Measurements from ENCODE around the gene LBR. TPM values are rescaled to one million over a fixed set of nuclear protein-coding genes. Genes with fewer than 3 reads are reported as not detected.

LBR gene
- total and polyA plus RNA-seq, 2 of the 4 experiments (the other 2 are of a cell fraction) = 21.3 to 24.9 TPM

GRCh38 chr1:225435076-225435475, 7.2 kb upstream of the LBR start:
- BruUV-seq (replicated peaks) = no TSS peak
- CTCF ChIA-PET = no interaction called here
- no peak overlapping the region for H3K14ac ChIP-seq (replicated peaks; ENCODE audit: low read depth, low read length)
- no peaks in the 10 kb centered on the region for H4K20me1 ChIP-seq (ENCODE audit: insufficient read depth, low read length)
- no peak overlapping the region for H2BK20ac ChIP-seq (ENCODE audit: low read depth, low read length)
- no peak overlapping the region for H3K56ac ChIP-seq (ENCODE audit: extremely low read depth, insufficient read depth, low read length)
- no peak overlapping the region for H2BK15ac ChIP-seq (ENCODE audit: low read depth, low read length)
- no peak overlapping the region for H3K18ac ChIP-seq (ENCODE audit: low read depth, low read length)
- H4K5ac ChIP-seq (ENCODE audit: low read depth, low read length) = no peak overlapping the region
- in situ Hi-C loops (cut with MboI; ENCODE audit: low sequenced_read_pairs) = no loop called here
- POLR2A ChIA-PET (ENCODE audit: unreplicated experiment) = no interaction called here
- no peak overlapping the region for H4K8ac ChIP-seq (ENCODE audit: low read depth in 2 of 2, low read length in 2 of 2)
- no peak overlapping the region for H3K4ac ChIP-seq (ENCODE audit: low read depth, low read length)
- H2AK5ac ChIP-seq (ENCODE audit: low read depth, low read length) = no peak overlapping the region
- ATAC-seq (ENCODE audit: low read depth) (no peak), DNase-seq (no peak)
- no peak overlapping the region for H2AFZ ChIP-seq (replicated peaks; ENCODE audit: low read length, poor library complexity)
- H3K79me1 ChIP-seq (ENCODE audit: low read depth in 1 of 2, low read length in 2 of 2) = no peaks in the 10 kb centered on the region
- H3K9me1 ChIP-seq (ENCODE audit: insufficient read depth, low read length) = no peaks in the 10 kb centered on the region
- H3K23ac ChIP-seq (ENCODE audit: low read depth, low read length) = no peak overlapping the region
- dilution Hi-C loops (cut with HindIII; ENCODE audit: low sequenced_read_pairs, unreplicated experiment) = no loop called here
- no peak overlapping the region for H3K9ac ChIP-seq (ENCODE audit: low read depth, low read length)
- no peaks in the 10 kb centered on the region for H3K36me3 ChIP-seq (ENCODE audit: control insufficient read depth, insufficient read depth, low read length)
- peaks cover 5% of the 10 kb centered on the region; the same call in 1 of the 2 replicates for H3K27me3 ChIP-seq (ENCODE audit: control insufficient read depth, insufficient read depth, low read length)
- TF ChIP-seq RCOR1 (IDR thresholded peaks at IDR 0.05; ENCODE audit: insufficient replicate concordance, low read length) (no peak), USF2 (IDR thresholded peaks at IDR 0.05; ENCODE audit: low read depth, low read length) (no peak), MAFK (IDR thresholded peaks at IDR 0.05; ENCODE audit: low read depth, low read length) (no peak), RFX5 (IDR thresholded peaks at IDR 0.05; ENCODE audit: low read depth, low read length) (no peak), FOS (IDR thresholded peaks at IDR 0.05; ENCODE audit: low read depth, low read length) (no peak), ELK1 (IDR thresholded peaks at IDR 0.05; ENCODE audit: borderline replicate concordance, low read depth, low read length) (no peak)
- H3K4me1 ChIP-seq (ENCODE audit: control insufficient read depth, insufficient read depth, low read length) = no peaks in the 10 kb centered on the region
- H2BK120ac ChIP-seq (ENCODE audit: low read depth, low read length) = no peak overlapping the region
- H3K4me2 ChIP-seq (ENCODE audit: low read depth, low read length) = no peak overlapping the region
- no CpG with 5 or more reads among the region's 6 CpGs for WGBS, 2 experiments (ENCODE audit: extremely low coverage in 2 of 2, insufficient read length in 1 of 2)
- H4K91ac ChIP-seq (ENCODE audit: insufficient read depth, low read depth, low read length) = no peak overlapping the region
- intact Hi-C loops (cut with micrococcal nuclease) = loop anchor here (5.0 kb wide), 1 partner anchor 113 kb away; no protein-coding TSS in a partner anchor
- H2BK5ac ChIP-seq (ENCODE audit: low read depth, low read length, poor library complexity, severe bottlenecking) = no peak overlapping the region
- H3K27ac ChIP-seq (ENCODE audit: insufficient read depth, low read length) = no peak overlapping the region
- H3K4me3 ChIP-seq (ENCODE audit: insufficient read depth, low read depth, low read length) = no peak overlapping the region
- no peak overlapping the region for H2AK9ac ChIP-seq (replicated peaks; ENCODE audit: low read depth, low read length, poor library complexity)
- H3K9me3 ChIP-seq (ENCODE audit: control insufficient read depth, insufficient read depth, low read length) = no peaks in the 10 kb centered on the region

All from IMR-90 (cell line).